Measurements from ENCODE around the gene SLC30A4.
A peak's percentile ranks its signal among the peaks of the same experiment; 100 is the strongest.

Gene SLC30A4

GRCh38 chr15:45499426-45499825 lies 23.1 kb downstream of the SLC30A4 start:
- no peak for DNase-seq

GRCh38 chr15:45498701-45499100 lies 23.9 kb downstream of the SLC30A4 start:
- no peak for DNase-seq

DNA sequence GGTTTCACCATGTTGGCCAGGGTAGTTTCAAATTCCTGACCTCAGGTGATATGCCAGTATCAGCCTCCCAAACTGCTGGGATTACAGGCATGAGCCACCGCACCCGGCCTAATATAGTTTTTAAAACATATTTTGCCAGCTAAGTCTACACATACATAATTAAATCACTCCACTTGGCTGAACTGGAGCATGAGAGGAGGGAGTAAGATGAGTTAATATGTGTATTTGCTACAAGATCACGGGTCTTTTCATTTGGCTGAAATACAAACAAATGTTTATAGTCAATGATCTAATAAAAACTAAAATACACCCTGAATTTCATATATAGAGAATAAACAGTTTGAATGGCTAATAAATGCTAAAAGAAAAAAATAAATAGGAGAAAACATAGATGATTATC lies 25.3 kb downstream of the SLC30A4 start:
- no peak for DNase-seq

GRCh38 chr15:45496658-45497057 lies 25.9 kb downstream of the SLC30A4 start:
- DNase-seq: no peak

DNA sequence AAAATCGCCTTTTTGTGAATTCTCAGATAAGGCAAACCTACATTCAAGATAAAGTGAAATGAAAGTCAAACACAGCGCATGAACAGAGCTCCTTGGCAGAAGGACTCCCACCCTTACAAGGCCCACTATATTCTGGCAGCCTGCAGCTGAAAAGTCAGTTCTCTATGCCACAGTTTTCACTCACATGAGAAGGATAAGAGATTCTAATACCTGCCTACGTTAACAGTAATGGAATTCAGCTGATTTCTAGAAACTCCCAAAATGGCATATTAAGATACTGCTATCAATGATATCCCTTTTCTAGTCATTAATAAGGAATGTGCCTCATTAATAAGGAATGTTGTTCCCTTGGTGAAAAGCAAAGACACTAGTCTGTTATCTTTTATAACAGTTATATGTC lies 27.0 kb downstream of the SLC30A4 start:
- DNase-seq: no peak

- no peak for DNase-seq
Measured at GRCh38 chr15:45489690-45490238, 32.8 kb downstream of the SLC30A4 start.

DNA sequence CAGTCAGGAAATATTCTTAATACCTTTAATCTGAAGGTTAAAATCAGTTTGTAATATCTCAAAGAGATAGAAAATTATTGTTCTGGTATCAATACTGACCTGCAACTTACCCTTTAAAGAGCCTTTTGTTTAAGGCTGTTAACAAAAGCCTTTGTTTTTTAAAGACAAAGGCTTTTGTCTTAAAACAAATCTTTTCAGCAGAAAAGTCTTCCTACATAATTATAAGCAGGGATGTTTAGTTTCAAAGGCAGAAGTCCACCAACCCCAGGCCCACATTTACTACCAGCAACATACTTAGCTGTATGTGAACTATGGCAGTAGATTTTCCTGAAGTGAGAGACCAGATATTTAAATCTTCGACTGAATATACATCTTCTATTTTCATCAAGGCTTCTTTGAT lies 36.2 kb downstream of the SLC30A4 start:
- DNase-seq: no peak

DNA sequence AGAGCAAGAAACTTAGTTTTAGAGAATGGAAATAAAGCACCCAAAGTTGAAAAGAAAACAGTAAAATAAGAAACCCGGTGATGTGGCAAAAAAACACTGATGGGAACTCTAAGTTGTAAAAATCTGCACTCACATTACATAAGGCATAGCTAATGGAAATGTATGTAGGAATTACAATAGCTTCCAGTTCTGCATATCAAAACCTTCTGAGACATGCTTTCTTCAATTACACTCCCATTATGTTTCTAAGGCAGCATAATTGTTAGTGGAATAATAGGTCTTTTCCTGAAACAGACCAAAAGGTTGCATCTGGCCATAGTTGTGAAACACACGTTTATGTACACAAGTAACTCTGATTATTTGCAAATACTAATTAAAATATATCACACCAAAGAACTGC lies 41.4 kb downstream of the SLC30A4 start:
- no peak for DNase-seq

- no peak for DNase-seq
Measured at GRCh38 chr15:45476410-45476809, 46.1 kb downstream of the SLC30A4 start.

GRCh38 chr15:45474799-45475198 lies 47.8 kb downstream of the SLC30A4 start:
- no peak for DNase-seq

GRCh38 chr15:45473068-45473467 lies 49.5 kb downstream of the SLC30A4 start:
- DNase-seq: no peak

GRCh38 chr15:45471151-45471550 lies 51.4 kb downstream of the SLC30A4 start:
- no peak for DNase-seq

- DNase-seq: no peak
Measured at GRCh38 chr15:45469441-45469840, 53.1 kb downstream of the SLC30A4 start.

DNA sequence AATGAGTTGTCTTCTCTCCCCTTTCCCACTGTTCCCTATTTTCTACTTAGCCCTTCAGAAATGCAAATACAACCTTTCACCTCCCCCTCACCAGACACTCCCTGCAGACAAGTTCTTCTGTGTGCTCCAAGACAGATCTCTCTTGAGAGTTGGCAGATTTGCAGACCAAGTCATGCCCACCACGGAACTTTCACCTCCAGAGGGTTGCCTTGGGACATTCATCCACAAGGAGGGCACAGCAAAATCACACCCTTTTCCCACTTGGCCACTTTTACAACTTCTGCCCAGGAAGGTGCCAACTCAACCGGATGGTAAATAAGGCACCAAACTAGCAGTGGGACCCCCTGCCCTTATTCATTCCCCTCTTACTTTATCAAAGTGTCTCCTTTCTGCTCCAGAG lies 53.5 kb downstream of the SLC30A4 start:
- no peak for DNase-seq

DNA sequence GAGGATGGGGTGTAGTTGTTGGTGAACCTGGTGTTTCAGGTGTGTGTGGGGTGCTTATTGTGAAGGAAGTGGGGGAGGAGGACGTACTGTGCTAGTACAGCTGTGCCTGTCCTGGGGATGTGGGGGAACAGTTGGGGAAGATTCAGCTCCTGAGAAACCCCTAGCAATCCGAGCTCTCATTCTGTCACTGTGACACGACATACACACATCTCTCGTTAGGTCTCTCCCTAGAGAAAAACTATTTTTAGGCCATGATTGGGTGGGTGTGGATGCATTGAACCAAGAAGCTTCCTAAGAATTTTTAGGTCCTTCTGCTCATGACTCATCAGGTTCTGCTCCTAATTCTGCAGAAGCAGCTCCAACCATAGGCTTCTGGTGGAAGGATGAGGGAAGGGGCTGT lies 54.3 kb downstream of the SLC30A4 start:
- no peak for DNase-seq

GRCh38 chr15:45458746-45459403 lies 63.7 kb downstream of the SLC30A4 start:
- peak; percentile 88 for DNase-seq

GRCh38 chr15:45457641-45458539 lies 64.7 kb downstream of the SLC30A4 start:
- peak; percentile 95 for DNase-seq

- no peak for DNase-seq
Measured at GRCh38 chr15:45457220-45457619, 65.3 kb downstream of the SLC30A4 start.

DNA sequence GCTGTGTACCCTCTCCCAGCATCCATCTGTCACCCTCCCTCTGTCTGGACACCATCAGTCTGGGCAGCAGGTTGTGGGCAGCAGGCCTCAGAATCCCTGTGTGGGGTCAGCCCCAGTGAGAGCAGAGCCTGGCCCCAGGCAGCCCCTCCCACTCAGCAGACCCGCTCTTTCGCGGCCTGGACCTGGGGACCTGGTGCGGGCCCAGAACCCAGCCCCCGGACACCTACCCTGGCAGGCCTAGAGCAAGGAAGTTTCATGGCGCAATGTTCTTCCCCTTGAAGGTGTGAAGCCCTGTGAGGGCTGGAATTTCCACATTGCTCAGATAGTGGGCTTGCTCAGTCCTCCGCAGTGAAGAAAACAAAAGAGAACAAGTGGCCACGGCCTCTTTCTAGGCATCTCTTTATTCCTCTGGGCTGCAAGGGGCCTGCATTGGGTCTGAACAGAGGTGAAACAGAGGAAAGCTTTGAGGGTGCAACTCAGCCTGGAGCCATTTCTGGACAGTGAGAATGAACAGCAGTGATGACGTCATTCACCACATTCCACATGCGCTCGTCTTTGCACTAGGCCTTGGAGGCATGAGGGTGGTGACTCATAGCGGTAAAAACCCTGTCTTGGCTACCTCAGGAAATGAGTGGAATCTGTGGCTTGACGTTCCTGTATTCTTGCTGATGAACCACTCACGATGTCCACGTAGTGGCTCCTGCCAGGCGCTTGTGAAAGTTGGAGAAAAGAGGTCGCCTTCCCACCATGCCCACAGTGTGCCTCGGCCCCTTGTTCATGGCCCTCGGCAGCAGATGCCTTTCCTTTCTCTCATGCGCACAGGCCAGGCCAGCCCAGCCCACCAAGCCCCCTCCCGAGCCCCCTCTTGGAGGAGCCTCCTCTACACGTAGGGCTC lies 66.1 kb downstream of the SLC30A4 start:
- peak; percentile 80 for DNase-seq

- peak; percentile 71 for DNase-seq
Measured at GRCh38 chr15:45454814-45455213, 67.7 kb downstream of the SLC30A4 start.

- DNase-seq: no peak
Measured at GRCh38 chr15:45451265-45451664, 71.3 kb downstream of the SLC30A4 start.

GRCh38 chr15:45449916-45450867 lies 72.4 kb downstream of the SLC30A4 start:
- no peak for DNase-seq
